Measurements from ENCODE around the gene C2orf78. TPM values are rescaled to one million over a fixed set of nuclear protein-coding genes. Genes with fewer than 3 reads are reported as not detected.
"Not testable (repeated sequence)": the region's sequence is repeated elsewhere in the genome, so short reads cannot be mapped to it uniquely, and the experiment has no call there.

C2orf78 gene, protein sequence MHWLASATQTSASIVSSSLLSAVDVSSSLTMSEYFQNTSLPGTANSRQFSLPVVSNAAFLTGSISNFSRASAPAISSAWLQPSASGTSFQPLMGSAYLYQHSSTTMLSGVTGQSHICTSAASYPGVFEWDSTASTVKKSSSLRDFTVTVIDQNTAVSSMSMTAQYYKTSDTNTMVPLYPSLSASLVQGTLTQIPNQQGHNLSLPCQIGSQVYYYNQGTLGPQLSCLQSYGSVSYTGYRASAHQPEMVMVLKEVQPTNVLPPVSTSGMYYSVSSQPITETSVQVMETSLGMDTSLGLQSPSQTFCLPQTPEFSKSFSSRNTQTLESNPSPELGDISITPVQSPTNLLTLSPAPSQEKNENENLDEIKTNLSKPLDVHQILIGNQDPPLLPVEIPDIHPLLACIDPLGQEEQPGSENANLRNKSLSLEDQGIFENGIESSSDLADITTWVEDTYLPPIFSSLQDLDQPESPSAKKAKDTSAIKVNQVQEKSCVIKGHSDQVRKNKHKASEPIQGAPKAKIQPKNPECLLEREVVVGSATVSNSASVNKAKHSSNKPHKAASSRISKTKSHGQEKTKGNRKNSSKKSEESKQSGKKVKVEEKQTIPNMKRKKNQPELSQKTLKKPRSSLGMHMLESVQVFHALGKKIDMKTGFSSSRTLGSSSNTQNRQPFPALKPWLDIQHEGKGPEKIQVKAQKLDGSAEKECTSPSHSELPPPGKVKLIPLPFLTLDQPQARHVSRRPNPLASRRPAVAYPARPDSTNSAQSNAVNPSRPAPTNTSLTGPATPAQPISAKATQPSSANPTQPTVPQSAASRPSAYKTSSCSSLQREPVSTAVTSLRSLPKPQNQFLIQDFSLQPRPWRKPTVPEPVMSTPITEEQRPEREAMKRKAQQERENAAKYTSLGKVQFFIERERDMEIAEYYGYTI
- total RNA-seq = not detected
- not detected for polyA plus RNA-seq (2013, experiment 1 of 2)
- polyA plus RNA-seq (2013, experiment 2 of 2) = not detected
- total RNA-seq = 0 reads per million in 172 experiments

DNA sequence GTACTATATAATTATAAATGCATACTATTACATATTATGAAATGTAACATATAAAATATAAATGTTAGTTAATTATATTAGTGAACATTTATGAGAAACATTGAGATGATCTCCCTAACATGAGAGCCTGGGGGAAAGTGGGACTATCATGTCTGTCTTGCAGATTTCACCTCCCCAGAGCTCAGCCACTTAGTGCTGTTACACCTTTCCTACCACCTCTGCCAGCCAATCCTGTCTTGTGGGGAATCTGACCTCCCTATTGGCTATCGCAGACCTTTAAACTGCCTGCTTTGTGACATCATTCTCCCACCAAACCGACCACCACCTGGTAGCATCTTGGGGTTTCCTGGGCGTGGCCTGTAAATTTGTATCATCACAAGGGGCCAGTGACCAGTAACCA, at the start of gene C2orf78:
Gene C2orf78, plus strand, starts transcription at position 301 of the 400 bp plus-strand sequence. CDS start 127 bp downstream, outside the sequence.
- H3K4me3 ChIP-seq (ENCODE audit: low read length); H3K27ac ChIP-seq (ENCODE audit: low read depth in 1 of 2, low read length in 2 of 2); H3K27ac Mint-ChIP-seq; H3K9me3 ChIP-seq (ENCODE audit: control insufficient read depth in 1 of 2, insufficient read depth in 1 of 2, low read length in 2 of 2); DNase-seq; H3K4me3 Mint-ChIP-seq; POLR2A ChIA-PET; ATAC-seq (ENCODE audit: poor library complexity); H3K27me3 ChIP-seq (ENCODE audit: control insufficient read depth in 1 of 2, insufficient read depth in 2 of 2, low read length in 2 of 2); H3K36me3 ChIP-seq (ENCODE audit: insufficient read depth, low read length); CTCF ChIA-PET; H3K4me1 ChIP-seq (ENCODE audit: insufficient read depth, low read length); H3K9me3 Mint-ChIP-seq: not testable (repeated sequence)
- Mint-ChIP-seq H3K36me3 (ENCODE audit: low read depth) (peaks cover 12% of the 10 kb centered on the region), H3K27me3 (peaks cover 11% of the 10 kb centered on the region), H3K4me1 (ENCODE audit: low read depth) (peaks cover 16% of the 10 kb centered on the region)
- intact Hi-C loops (cut with DNase I, micrococcal nuclease) = loop anchor here in 1 of 2 experiments (10.0 kb wide), 1 partner anchor 399 kb away; the partner anchor contains the start of gene ALMS1

DNA sequence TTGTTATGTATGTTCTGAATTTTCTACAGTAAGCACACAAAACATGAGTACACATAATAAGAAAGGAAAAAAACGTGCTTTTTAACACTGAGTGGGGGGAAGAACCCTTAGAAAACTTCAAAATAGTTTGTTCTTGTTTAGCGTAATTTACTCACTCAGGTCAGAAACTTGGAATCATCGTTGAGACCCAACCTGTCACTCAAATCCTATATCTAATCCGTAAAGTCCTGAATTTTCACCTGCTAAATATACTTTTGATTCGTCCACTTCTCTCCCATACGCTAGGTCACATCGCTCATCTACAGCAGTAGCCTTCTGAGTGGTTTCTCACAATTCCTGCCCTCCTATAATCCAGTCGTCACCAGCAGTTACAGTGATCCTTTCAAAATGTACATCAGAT, 47.6 kb upstream of the C2orf78 start:
- intact Hi-C loops (cut with DNase I, micrococcal nuclease) = loop anchor here (2.0 to 10.0 kb wide), 10 partner anchors 191 to 1908 kb away; partner anchors contain the start of genes ALMS1 (in 1 of the 2), CCT7 (in 1 of the 2), DGUOK (in 1 of the 2) and FBXO41 (in 1 of the 2)

More for the DNA sequence above, 47.6 kb upstream of the C2orf78 start:
- peak overlapping the region; percentile 55 to 62 for H3K27ac ChIP-seq (ENCODE audit: low read depth in 1 of 2, low read length in 2 of 2)
- peaks cover 21% of the 10 kb centered on the region for H3K36me3 ChIP-seq (ENCODE audit: insufficient read depth, low read length)
- H3K9me3 ChIP-seq (ENCODE audit: control insufficient read depth in 1 of 2, insufficient read depth in 1 of 2, low read length in 2 of 2) = peaks cover 0 to 3% of the 10 kb centered on the region in 2 experiments
- peak overlapping the region; percentile 91 for H3K4me3 ChIP-seq (ENCODE audit: low read length)
- H3K27me3 ChIP-seq (ENCODE audit: control insufficient read depth in 1 of 2, insufficient read depth in 2 of 2, low read length in 2 of 2) = no peaks in the 10 kb centered on the region
- Mint-ChIP-seq H3K4me1 (ENCODE audit: low read depth) (peaks cover 20% of the 10 kb centered on the region), H3K27me3 (no peaks in the 10 kb centered on the region), H3K4me3 (peak overlapping the region; percentile 91), H3K27ac (peak overlapping the region; percentile 76), H3K36me3 (ENCODE audit: low read depth) (peaks cover 48% of the 10 kb centered on the region), H3K9me3 (no peaks in the 10 kb centered on the region)
- no peak for DNase-seq
- ChIA-PET CTCF (interaction anchor here (1.2 to 1.5 kb wide), 3 partner anchors 412 to 747 kb away, joined by 3 to 5 read pairs (median 3); partner anchors contain the start of genes BOLA3, CCDC142, PRADC1 and TTC31), POLR2A (interaction anchor here (0.8 to 2.8 kb wide), 8 partner anchors 11 to 736 kb away, joined by 3 to 19 read pairs (median 12); partner anchors contain the start of genes CCT7, DUSP11, INO80B and MRPL53)
- TF ChIP-seq, protein P1, sequence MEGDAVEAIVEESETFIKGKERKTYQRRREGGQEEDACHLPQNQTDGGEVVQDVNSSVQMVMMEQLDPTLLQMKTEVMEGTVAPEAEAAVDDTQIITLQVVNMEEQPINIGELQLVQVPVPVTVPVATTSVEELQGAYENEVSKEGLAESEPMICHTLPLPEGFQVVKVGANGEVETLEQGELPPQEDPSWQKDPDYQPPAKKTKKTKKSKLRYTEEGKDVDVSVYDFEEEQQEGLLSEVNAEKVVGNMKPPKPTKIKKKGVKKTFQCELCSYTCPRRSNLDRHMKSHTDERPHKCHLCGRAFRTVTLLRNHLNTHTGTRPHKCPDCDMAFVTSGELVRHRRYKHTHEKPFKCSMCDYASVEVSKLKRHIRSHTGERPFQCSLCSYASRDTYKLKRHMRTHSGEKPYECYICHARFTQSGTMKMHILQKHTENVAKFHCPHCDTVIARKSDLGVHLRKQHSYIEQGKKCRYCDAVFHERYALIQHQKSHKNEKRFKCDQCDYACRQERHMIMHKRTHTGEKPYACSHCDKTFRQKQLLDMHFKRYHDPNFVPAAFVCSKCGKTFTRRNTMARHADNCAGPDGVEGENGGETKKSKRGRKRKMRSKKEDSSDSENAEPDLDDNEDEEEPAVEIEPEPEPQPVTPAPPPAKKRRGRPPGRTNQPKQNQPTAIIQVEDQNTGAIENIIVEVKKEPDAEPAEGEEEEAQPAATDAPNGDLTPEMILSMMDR (IDR thresholded peaks at IDR 0.05) = no peak
- peaks cover 15% of the 10 kb centered on the region for H3K4me1 ChIP-seq (ENCODE audit: insufficient read depth, low read length)
- ATAC-seq (ENCODE audit: poor library complexity) = no peak

Data from CD4-positive, alpha-beta T cell (primary cell).